Measurements from ENCODE around the gene ABCE1.

DNA sequence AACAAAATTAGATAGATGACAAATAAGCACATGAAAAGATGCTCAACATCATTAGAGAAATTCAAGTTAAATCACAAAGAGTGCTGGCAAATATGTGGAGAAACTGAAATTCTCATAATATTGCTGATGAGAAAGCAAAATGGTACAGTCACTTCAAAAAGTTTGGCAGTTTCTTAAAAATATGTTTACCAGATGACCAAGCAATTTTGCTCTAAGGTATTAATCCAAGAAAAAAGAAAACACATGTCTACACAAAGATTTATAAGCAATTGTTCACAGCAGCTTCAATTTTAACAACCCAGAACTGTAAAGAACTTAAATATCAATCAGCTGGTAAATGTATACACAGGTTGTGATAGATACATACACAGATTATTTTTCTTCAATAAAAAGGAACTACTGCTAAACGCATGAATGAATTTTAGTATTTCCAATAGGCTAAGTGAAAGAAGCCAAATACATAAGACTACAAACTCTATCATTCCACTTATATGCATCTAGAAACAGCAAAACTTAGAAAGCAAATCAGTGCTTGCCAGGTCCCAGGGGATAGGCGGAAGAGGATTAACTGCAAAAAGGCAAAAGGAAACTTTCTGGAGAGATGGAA, 70.6 kb downstream of the ABCE1 start:
- TF ChIP-seq GABPA (IDR thresholded peaks at IDR 0.05; ENCODE audit: borderline replicate concordance, insufficient read depth, low read length): no peak
- TF ChIP-seq, protein P1, sequence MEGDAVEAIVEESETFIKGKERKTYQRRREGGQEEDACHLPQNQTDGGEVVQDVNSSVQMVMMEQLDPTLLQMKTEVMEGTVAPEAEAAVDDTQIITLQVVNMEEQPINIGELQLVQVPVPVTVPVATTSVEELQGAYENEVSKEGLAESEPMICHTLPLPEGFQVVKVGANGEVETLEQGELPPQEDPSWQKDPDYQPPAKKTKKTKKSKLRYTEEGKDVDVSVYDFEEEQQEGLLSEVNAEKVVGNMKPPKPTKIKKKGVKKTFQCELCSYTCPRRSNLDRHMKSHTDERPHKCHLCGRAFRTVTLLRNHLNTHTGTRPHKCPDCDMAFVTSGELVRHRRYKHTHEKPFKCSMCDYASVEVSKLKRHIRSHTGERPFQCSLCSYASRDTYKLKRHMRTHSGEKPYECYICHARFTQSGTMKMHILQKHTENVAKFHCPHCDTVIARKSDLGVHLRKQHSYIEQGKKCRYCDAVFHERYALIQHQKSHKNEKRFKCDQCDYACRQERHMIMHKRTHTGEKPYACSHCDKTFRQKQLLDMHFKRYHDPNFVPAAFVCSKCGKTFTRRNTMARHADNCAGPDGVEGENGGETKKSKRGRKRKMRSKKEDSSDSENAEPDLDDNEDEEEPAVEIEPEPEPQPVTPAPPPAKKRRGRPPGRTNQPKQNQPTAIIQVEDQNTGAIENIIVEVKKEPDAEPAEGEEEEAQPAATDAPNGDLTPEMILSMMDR (IDR thresholded peaks at IDR 0.05; ENCODE audit: control extremely low read depth in 1 of 3, insufficient read depth in 1 of 3, low read depth in 1 of 3, low read length in 3 of 3): no peak
- TF ChIP-seq EP300 (IDR thresholded peaks at IDR 0.05; ENCODE audit: borderline replicate concordance in 1 of 2, low read depth in 2 of 2, low read length in 2 of 2): no peak
- TF ChIP-seq EZH2 (IDR thresholded peaks at IDR 0.05; ENCODE audit: low read depth, low read length, severe bottlenecking): no peak
- no peak for TF ChIP-seq TAF1 (IDR thresholded peaks at IDR 0.05; ENCODE audit: low read depth, low read length)
- no peak for TF ChIP-seq TCF12 (IDR thresholded peaks at IDR 0.05; ENCODE audit: low read depth, low read length)
- no peak for TF ChIP-seq CEBPB (IDR thresholded peaks at IDR 0.05; ENCODE audit: low read depth, low read length)
- TF ChIP-seq BACH1 (IDR thresholded peaks at IDR 0.05; ENCODE audit: low read length): no peak
- no peak for TF ChIP-seq POLR2AphosphoS5 (IDR thresholded peaks at IDR 0.05; ENCODE audit: low read depth, low read length)
- TF ChIP-seq SIX5 (IDR thresholded peaks at IDR 0.05; ENCODE audit: low read depth, low read length): no peak
- no peak for TF ChIP-seq RNF2 (IDR thresholded peaks at IDR 0.05; ENCODE audit: borderline replicate concordance, low read depth, low read length, missing control alignments, poor library complexity, severe bottlenecking)
- no peak for TF ChIP-seq SP2 (IDR thresholded peaks at IDR 0.05; ENCODE audit: low read length)
